ENCODE results near the gene SGTA.
"Not testable (repeated sequence)": the region's sequence is repeated elsewhere in the genome, so short reads cannot be mapped to it uniquely, and the experiment has no call there.

SGTA gene

DNA sequence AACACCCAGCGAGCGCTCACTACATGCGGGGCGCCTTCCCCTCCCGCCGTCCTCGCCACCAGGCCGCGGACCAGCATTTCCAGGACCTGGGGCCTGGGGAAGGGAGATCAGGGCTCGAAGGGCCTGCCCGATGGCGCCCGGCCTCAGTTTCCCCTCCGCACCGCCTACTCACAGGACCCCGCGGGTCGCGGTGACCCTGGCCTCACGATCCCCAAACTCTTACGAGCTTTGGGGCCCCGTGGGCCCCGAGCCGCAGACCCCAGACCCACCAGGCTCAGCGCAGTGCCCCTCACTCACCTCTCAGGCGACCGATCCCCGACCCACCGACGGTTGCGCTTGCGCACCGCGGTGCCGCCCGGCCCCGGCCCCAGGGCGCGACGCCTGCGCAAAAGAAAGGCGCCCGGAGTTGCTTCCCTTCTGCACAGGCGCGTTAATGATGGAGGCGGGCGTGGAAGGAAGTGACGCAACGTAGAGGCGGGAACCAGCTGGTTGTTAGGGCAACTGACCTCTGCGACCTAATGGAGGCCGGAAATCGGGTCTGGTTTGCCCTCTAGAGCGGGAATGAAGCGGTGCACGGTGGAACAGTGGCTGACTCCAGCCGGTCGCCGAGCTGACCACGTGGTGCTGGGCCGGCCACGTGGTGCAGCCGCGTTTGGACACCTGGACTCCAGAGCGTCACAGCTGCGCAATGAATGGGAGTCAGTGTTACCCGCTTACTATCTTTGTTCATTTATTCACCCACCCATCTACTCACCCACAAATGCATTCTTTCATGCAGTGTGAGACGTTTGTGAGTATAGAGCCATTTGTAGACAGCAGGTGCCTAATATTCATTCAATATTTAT, at the start of gene SGTA:
SGTA (minus strand) TSS at position 338 of the 845 bp plus-strand sequence. CDS start 14,205 bp downstream, outside the sequence.
- DNase-seq = peak; percentile 98

DNA sequence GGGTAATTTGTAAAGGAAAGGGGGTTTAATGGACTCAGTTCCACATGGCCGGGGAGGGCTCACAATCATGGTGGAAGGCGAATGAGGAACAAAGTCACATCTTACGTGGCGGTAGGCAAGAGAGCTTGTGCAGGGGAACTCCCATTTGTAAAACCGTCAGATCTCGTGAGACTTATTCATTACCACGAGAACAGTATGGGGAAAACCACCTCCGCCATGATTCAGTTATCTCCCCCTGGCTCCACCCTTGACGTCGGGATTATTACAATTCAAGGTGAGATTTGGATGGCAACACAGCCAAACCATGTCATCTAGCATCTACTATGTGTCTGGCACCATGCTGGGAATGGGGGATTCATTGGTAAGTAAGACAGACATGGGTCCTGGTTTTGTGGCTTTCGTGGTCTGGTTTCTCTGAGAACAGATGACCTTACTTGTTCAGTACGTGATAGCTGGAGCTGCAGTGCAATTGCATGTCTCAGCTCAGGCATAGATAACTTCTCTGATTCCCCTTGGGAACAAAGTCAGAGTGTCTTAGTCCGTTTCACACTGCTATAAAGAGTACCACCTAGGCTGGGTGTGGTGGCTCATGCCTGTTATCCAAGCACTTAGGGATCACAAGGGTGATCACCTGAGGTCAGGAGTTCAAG, 44.9 kb upstream of the SGTA start:
- DNase-seq = no peak

GRCh38 chr19:2827022-2827421, 43.9 kb upstream of the SGTA start:
- no peak for DNase-seq

DNA sequence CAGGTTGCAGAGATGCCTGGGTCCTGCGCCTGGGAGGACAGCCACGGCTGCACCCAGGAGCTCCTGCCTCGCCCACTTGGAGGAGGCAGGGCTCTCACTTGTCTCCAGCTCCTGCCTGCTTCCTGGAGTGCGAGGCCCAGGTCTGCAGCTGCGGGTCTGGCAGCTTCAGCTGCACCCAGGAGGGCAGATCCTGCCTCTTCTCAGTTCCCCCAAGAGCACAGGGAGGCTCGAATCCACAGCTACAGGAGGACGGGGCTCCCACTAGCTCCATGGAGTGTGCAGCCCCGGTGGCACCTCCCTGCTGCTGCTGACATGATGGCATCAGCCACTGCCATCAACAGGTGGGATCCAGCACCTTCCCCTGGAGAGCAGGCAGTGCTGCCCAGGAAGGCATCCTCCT, 41.1 kb upstream of the SGTA start:
- no peak for DNase-seq

GRCh38 chr19:2823646-2824045, 40.6 kb upstream of the SGTA start:
- no peak for DNase-seq

DNA sequence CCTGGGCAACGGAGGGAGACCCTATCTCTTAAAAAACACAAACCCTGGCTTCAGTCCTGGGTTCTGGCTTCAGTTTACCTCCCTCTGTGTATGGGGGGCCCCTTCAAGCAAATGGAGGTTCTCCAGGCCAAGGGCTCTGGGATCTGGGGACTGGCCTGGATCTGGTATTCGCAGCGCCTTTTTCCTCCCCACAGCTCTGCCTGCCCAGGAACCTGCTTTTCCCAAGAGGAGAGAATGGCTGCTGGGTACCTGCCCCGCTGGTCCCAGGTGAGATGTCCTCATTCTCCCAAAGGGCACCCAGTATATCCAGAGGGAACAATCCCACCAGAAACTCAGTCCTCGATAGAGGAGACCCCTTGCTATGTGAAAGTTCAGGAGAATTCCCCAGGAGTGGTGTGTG, 39.8 kb upstream of the SGTA start:
- DNase-seq = no peak

GRCh38 chr19:2820112-2820702, 37.1 kb upstream of the SGTA start:
- DNase-seq = peak; percentile 14

- peak; percentile 96 for DNase-seq
These were observed 36.6 kb upstream of the SGTA start, which contains the start of gene ZNF554 for GRCh38 chr19:2819540-2820111. TSS of gene ZNF554 (plus strand) at chr19:2819868. CDS start at chr19:2820072, 204 bp downstream.

DNA sequence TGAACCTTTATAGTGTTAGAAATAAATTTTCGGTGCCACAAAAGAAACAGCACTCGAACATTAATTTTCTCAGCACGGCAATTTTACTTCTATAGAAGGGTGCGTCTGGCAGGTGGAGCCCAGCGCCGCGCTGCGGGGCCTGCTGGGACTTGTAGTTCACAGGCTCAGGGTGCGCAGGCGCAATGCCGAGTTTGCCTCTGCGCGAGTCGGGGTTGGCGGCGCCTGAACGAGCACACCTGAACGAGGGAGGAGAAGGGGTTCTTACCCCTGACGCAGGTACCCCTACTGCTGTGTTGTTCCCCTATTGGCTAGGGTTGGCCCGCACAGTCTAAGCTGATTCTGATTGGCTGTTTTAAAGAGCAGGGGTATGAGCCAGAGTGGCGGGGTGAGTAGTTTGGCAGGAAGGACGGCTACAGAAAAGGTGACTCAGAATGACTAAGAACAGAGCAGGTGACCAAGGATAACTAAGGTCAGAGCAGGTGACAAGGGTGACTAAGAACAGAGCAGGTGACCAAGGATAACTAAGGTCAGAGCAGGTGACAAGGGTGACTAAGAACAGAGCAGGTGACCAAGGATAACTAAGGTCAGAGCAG, 34.3 kb upstream of the SGTA start:
- not testable (repeated sequence) for DNase-seq

- no peak for DNase-seq
These were observed 33.6 kb upstream of the SGTA start for GRCh38 chr19:2816641-2817040.

DNA sequence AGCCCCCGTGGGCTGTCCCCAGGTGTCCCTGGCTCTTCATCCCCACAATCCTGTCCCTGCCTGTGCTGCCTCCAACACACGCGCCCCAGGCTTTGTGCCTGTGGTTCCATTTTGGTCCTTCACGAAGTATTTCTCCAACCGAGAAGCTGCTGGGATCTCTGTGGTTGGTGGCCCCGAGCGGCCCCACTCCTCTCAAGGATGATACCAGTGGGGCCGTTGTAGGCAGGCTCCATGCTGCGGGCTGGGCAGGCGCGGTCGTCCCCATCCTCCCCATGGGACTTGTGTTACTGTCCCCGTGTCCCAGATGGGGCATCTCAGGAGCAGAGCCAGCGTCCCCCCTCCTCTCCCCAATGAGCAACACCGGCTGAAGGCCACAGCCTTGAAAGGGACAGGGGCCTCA, 32.9 kb upstream of the SGTA start:
- no peak for DNase-seq

DNA sequence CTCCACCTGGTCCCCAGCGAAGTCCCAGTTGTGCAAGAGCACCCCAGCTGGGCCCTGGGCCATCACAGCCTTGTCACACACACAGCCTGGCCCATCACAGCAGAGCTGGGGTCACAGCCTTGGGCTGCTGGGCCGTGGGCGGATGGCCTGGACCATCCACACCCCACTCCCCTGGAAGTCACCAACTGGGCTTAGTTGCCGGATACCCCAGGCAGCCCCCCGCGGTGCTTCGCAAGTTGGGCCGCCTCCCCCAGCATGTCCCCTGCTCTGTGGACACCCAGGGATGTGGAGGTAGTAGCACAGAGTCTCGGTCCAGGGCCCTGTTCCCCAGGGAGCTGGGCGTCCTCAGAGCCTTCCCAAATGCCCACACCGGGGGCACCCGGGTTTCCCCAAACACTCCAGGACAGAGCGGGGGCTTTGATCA, 32.1 kb upstream of the SGTA start:
- no peak for DNase-seq

DNA sequence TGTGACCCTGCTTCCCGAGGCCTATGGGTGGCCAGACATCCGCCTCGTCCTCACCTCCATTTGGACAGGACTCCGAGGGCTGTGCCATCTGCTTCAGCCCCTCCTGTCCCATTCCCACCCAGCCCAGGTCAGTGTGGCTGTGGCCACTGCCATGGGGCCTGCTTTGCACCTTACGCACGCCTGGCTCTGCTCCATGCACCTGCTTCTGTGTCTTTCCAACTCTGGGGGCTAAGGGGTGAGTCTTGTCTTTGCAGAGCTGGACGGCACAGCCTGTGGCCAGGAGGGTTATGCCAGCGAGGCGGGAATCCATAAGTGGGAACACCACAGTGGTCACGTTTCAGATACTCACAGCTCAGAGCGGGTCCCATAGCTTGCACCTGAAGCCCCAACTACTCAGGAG, 31.4 kb upstream of the SGTA start:
- DNase-seq = no peak

- DNase-seq = no peak
These were observed 30.4 kb upstream of the SGTA start for GRCh38 chr19:2813235-2814160.

- DNase-seq = no peak
These were observed 29.6 kb upstream of the SGTA start for GRCh38 chr19:2812414-2813234.

DNA sequence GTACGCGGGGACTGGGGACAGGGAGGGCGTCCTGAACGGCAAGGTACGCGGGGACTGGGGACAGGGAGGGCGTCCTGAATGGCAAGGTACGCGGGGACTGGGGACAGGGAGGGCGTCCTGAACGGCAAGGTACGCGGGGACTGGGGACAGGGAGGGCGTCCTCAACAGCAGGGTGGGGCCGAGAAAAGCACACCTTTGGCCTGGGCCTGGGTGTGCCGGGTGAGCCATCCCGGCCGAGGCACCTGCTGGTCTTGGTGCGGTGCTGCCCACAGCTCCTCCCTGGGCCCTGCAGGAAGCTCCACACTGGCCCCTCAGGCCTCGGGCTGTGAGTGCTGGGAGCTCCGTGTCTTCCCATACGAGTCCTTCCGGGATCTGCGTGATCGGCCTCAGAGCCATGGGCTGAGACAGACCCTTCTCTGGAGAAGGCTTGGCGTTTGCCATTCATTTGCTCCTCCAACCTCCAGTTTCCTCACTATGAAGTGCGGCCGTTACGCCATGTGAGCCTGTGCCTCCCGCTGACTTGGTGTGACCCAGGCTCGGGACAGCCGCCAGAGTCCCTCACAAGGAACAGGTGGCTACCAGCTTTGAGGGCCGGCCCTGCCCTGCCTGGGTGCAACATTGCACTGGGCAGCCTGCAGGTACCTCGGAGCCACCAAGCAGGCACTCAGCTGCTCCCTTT, 28.8 kb upstream of the SGTA start:
- no peak for DNase-seq

DNA sequence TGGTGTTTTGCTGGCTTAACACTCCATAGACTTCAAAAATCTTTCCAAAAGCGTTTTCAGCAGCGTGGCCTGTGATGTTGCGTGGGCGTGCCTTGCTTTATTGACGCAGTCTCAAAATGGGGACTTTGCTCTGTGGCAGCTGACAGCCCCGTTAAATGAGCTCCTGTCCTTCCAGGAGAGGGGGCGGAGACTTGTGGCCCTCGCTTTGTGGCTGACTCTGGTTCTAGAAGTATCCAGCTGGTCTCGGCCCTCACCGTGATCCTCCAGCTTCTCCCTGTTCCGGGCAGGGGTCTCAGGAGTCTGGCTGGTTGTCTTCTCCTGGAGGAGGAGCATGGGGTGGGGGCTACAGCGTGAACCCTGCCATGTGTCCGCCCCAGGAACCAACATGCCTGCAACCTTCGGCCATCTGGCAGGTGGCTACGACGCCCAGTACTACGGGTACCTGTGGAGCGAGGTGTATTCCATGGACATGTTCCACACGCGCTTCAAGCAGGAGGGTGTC, 28.2 kb upstream of the SGTA start:
- no peak for DNase-seq

DNA sequence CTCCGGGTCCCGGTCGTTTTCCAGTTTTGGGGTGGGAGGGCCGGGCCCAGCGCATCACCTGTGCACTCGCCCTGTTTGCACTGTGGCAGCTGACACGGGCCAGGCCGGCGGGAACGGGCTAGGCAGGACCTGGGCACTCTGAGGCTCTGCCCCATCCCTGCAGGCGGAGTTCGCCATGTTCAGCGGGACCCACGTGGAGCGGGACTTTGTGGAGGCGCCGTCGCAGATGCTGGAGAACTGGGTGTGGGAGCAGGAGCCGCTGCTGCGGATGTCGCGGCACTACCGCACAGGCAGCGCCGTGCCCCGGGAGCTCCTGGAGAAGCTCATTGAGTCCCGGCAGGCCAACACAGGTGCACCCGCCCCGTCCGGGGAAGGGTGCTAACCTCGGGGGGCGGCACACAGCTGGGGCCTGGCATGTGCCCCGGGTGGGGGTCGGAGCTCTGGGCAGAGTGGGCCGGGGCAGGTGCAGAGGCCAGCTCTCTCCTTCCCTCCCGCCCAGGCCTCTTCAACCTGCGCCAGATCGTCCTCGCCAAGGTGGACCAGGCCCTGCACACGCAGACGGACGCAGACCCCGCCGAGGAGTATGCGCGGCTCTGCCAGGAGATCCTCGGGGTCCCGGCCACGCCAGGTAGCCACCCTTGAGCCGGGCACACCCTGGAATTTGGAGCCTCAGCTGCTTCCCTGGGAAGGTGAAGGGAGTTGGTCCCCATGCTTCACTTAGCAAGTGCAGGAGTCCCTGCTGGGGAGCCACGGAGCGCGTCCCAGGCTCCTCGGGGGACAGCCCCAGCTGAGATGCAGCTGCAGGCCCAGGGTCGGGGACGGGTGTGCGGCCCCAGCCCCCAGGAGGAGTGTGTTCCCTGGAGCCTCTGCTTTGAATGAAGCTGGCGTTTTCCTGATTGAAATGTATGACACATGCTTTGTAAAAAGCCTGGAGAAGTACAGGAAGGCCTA, 27.3 kb upstream of the SGTA start:
- no peak for DNase-seq
